IMR-90 (cell line): Measurements from ENCODE around the gene TUFM.

ENCODE experiments used
- CTCF ChIP-seq: conservative IDR thresholded peaks from 2 replicates; pipeline ENCODE4 v1.5.1; 2012; ENCODE audit warnings: mild to moderate bottlenecking, low read depth, low read length, improper control_type of control experiment
- MXI1 ChIP-seq: IDR thresholded peaks from 2 replicates; pipeline ENCODE4 v1.6.1; 2012; ENCODE audit warnings: low read depth, mild to moderate bottlenecking, low read length, moderate library complexity, borderline replicate concordance
- POLR2A ChIP-seq: IDR thresholded peaks from 2 replicates; pipeline ENCODE4 v1.6.1; 2012; ENCODE audit warnings: mild to moderate bottlenecking, low read depth, low read length
- RAD21 ChIP-seq: IDR thresholded peaks from 2 replicates; pipeline ENCODE4 v1.6.1; 2012; ENCODE audit warnings: low read length, improper control_type of control experiment
- RFX5 ChIP-seq: IDR thresholded peaks from 2 replicates; pipeline ENCODE4 v1.8.0; 2012; ENCODE audit warnings: low read depth, mild to moderate bottlenecking, low read length, moderate library complexity

- TF ChIP-seq CTCF = no peak
- TF ChIP-seq RAD21 = no peak
- no peak for TF ChIP-seq POLR2A
- no peak for TF ChIP-seq RFX5
- no peak for TF ChIP-seq MXI1
Observed at GRCh38 chr16:28830531-28830930, 15.6 kb downstream of the TUFM start.
